H1 (cell line): ENCODE data around the gene DHRS9. TPM values are rescaled to one million over a fixed set of nuclear protein-coding genes. Genes with fewer than 3 reads are reported as not detected.

Experiments
- CTCF ChIA-PET: fragments of 300-600 bp; sonication (Branson Sonifier 250); formaldehyde crosslinking; loops from one replicate; lab custom pipeline; 2021; ENCODE audit not compliant: partially characterized antibody; lab: Charles Lee
- POLR2A ChIA-PET: fragments of 300-600 bp; sonication (Branson Sonifier 250); formaldehyde crosslinking; loops from one replicate; lab custom pipeline; 2021; ENCODE audit warnings: inconsistent platforms; ENCODE audit not compliant: partially characterized antibody; lab: Charles Lee
- DNase-seq, 2 experiments: peaks; one replicate each; pipeline versions ENCODE4 v3.0.0 to v3.0.0-alpha.2; 2010 to 2022; ENCODE audit warnings: low spot score in 2 of 2, low read depth in 1 of 2, mixed read lengths in 1 of 2
- FAIRE-seq: peaks from 2 replicates; lab custom pipeline; 2011; peaks lifted over from hg19 to GRCh38; lab: Jason Lieb, UNC
- H2AFZ ChIP-seq: 2 replicates; pipeline ENCODE4 v1.8.1; 2012; ENCODE audit warnings: low read length, inconsistent platforms
- H2AK5ac ChIP-seq: 2 replicates; pipeline ENCODE4 v1.6.1; 2013; ENCODE audit warnings: low read depth, low read length
- H2BK120ac ChIP-seq: replicated peaks from 2 replicates; pipeline ENCODE3; 2013; ENCODE audit warnings: low read depth, low read length, inconsistent platforms
- H2BK12ac ChIP-seq: 2 replicates; pipeline ENCODE4 v1.6.1; 2013; ENCODE audit warnings: low read depth, low read length
- H2BK15ac ChIP-seq: 2 replicates; pipeline ENCODE4 v1.6.1; 2013; ENCODE audit warnings: low read length
- H2BK20ac ChIP-seq: 2 replicates; pipeline ENCODE4 v1.6.1; 2013; ENCODE audit warnings: low read length
- H2BK5ac ChIP-seq: 2 replicates; pipeline ENCODE4 v1.6.1; 2013; ENCODE audit warnings: low read depth, low read length
- H3K14ac ChIP-seq: 2 replicates; pipeline ENCODE4 v1.6.1; 2013; ENCODE audit warnings: inconsistent platforms; ENCODE audit not compliant: insufficient read length
- H3K18ac ChIP-seq: 2 replicates; pipeline ENCODE4 v1.6.1; 2013; ENCODE audit warnings: low read length; ENCODE audit errors: extremely low read depth
- H3K23ac ChIP-seq: 2 replicates; pipeline ENCODE4 v1.6.1; 2013; ENCODE audit warnings: inconsistent platforms; ENCODE audit not compliant: insufficient read length
- H3K23me2 ChIP-seq: 2 replicates; pipeline ENCODE4 v1.6.1; 2013; ENCODE audit warnings: low read depth, low read length
- H3K27ac ChIP-seq: 2 replicates; pipeline ENCODE4 v1.6.1; 2011; ENCODE audit warnings: low read depth, low read length, inconsistent platforms
- H3K27me3 ChIP-seq, 4 experiments: replicated peaks in 1 of 4; 1 replicate in 1 of 4; 2 replicates in 3 of 4; pipeline versions ENCODE4 v1.6.1 to v1.8.1; 2011 to 2013; ENCODE audit warnings: low read length in 3 of 4, mild to moderate bottlenecking in 3 of 4, inconsistent platforms in 2 of 4, mixed read lengths in 2 of 4, moderate library complexity in 1 of 4; ENCODE audit not compliant: control insufficient read depth in 3 of 4, insufficient read depth in 3 of 4; ENCODE audit errors: extremely low read depth in 1 of 4
- H3K36me3 ChIP-seq, 4 experiments: 2 replicates each; pipeline versions ENCODE4 v1.6.1 to v1.8.1; 2011 to 2013; ENCODE audit warnings: mild to moderate bottlenecking in 4 of 4, low read length in 3 of 4, moderate library complexity in 2 of 4, control low read depth in 1 of 4, inconsistent platforms in 1 of 4; ENCODE audit not compliant: insufficient read depth in 4 of 4, control insufficient read depth in 2 of 4
- H3K4ac ChIP-seq: replicated peaks from 2 replicates; pipeline ENCODE3; 2013; ENCODE audit warnings: low read length, low read depth, mixed read lengths, inconsistent platforms; ENCODE audit not compliant: insufficient read length
- H3K4me1 ChIP-seq, 4 experiments: replicated peaks in 1 of 4; 1 replicate in 1 of 4; 2 replicates in 3 of 4; pipeline versions ENCODE4 v1.6.1 to v1.8.1; 2011 to 2013; ENCODE audit warnings: low read length in 3 of 4, inconsistent platforms in 2 of 4, mixed read lengths in 1 of 4; ENCODE audit not compliant: insufficient read depth in 4 of 4, control insufficient read depth in 3 of 4
- H3K4me2 ChIP-seq, 2 experiments: 2 replicates each; pipeline versions ENCODE4 v1.6.1 to v1.8.1; 2011 to 2013; ENCODE audit warnings: low read depth in 2 of 2, low read length in 2 of 2, control low read depth in 1 of 2, inconsistent platforms in 1 of 2, mild to moderate bottlenecking in 1 of 2; ENCODE audit not compliant: insufficient read depth in 1 of 2
- H3K4me3 ChIP-seq, 4 experiments: fragments of 200-600, 300-600 bp in 1 of 4; sonication (generic), shearing (Covaris generic), sonication (Bioruptor Twin) in 1 of 4; 2 replicates each; pipeline versions ENCODE4 v1.5.1 to v1.8.1; 2011 to 2016; ENCODE audit warnings: low read length in 4 of 4, low read depth in 3 of 4, control low read depth in 2 of 4, inconsistent platforms in 2 of 4, mild to moderate bottlenecking in 2 of 4, mixed read lengths in 1 of 4, moderate library complexity in 1 of 4; ENCODE audit not compliant: insufficient read depth in 2 of 4; ENCODE audit errors: extremely low read depth in 1 of 4
- H3K56ac ChIP-seq: replicated peaks from 2 replicates; pipeline ENCODE3; 2013; ENCODE audit warnings: low read depth, mild to moderate bottlenecking, mixed read lengths, low read length, inconsistent platforms; ENCODE audit not compliant: insufficient read length
- H3K79me1 ChIP-seq: 2 replicates; pipeline ENCODE4 v1.6.1; 2013; ENCODE audit warnings: low read depth, low read length, control low read depth
- H3K79me2 ChIP-seq, 2 experiments: 2 replicates each; pipeline versions ENCODE4 v1.6.1 to v1.8.1; 2012 to 2013; ENCODE audit warnings: low read length in 2 of 2, mild to moderate bottlenecking in 2 of 2, inconsistent platforms in 1 of 2; ENCODE audit not compliant: insufficient read depth in 2 of 2, control insufficient read depth in 1 of 2
- H3K9ac ChIP-seq, 4 experiments: replicated peaks in 1 of 4; 1 replicate in 1 of 4; 2 replicates in 3 of 4; pipeline versions ENCODE4 v1.6.1 to v1.8.1; 2011 to 2013; ENCODE audit warnings: low read depth in 3 of 4, low read length in 3 of 4, control low read depth in 2 of 4, mild to moderate bottlenecking in 2 of 4, moderate library complexity in 2 of 4, inconsistent platforms in 1 of 4; ENCODE audit errors: extremely low read depth in 1 of 4
- H3K9me3 ChIP-seq, 2 experiments: 2 replicates each; pipeline versions ENCODE4 v1.6.1 to v1.8.1; 2012 to 2013; ENCODE audit warnings: mild to moderate bottlenecking in 2 of 2, moderate library complexity in 2 of 2, control low read depth in 1 of 2, inconsistent platforms in 1 of 2, low read depth in 1 of 2, low read length in 1 of 2, mixed read lengths in 1 of 2; ENCODE audit not compliant: insufficient read depth in 2 of 2
- H4K20me1 ChIP-seq, 2 experiments: replicated peaks in 1 of 2; 2 replicates each; pipeline versions ENCODE3 to v1.8.1; 2011 to 2013; ENCODE audit warnings: inconsistent platforms in 2 of 2, low read length in 2 of 2, mild to moderate bottlenecking in 1 of 2; ENCODE audit not compliant: insufficient read depth in 2 of 2, control insufficient read depth in 1 of 2
- H4K5ac ChIP-seq: 2 replicates; pipeline ENCODE4 v1.6.1; 2013; ENCODE audit warnings: low read length, low read depth, mixed read lengths, inconsistent platforms; ENCODE audit not compliant: insufficient read length
- H4K8ac ChIP-seq: 2 replicates; pipeline ENCODE4 v1.8.0; 2013; ENCODE audit warnings: mild to moderate bottlenecking, moderate library complexity, low read length, inconsistent platforms; ENCODE audit not compliant: insufficient read depth; ENCODE audit errors: extremely low read depth
- H4K91ac ChIP-seq: replicated peaks from 2 replicates; pipeline ENCODE3; 2013; ENCODE audit warnings: low read length, mixed read lengths, inconsistent platforms; ENCODE audit not compliant: insufficient read length
- ATF3 ChIP-seq: IDR thresholded peaks from 2 replicates; pipeline ENCODE4 v1.6.1; 2011; ENCODE audit warnings: low read depth, mild to moderate bottlenecking, low read length; ENCODE audit not compliant: insufficient read depth
- BACH1 ChIP-seq: IDR thresholded peaks from 2 replicates; pipeline ENCODE4 v1.6.1; 2012; ENCODE audit warnings: low read length, improper control_type of control experiment
- BRCA1 ChIP-seq: IDR thresholded peaks from 2 replicates; pipeline ENCODE4 v1.6.1; 2012; ENCODE audit warnings: low read depth, low read length, improper control_type of control experiment
- EGR1 ChIP-seq: IDR thresholded peaks from 2 replicates; pipeline ENCODE4 v1.6.1; 2011; ENCODE audit warnings: low read depth, low read length, borderline replicate concordance
- GABPA ChIP-seq: IDR thresholded peaks from 2 replicates; pipeline ENCODE4 v1.6.1; 2011; ENCODE audit warnings: mild to moderate bottlenecking, low read length, moderate library complexity, borderline replicate concordance; ENCODE audit not compliant: insufficient read depth
- JUN ChIP-seq: IDR thresholded peaks from 2 replicates; pipeline ENCODE4 v1.6.1; 2011; ENCODE audit warnings: low read depth, mild to moderate bottlenecking, improper control_type of control experiment, low read length
- KDM4A ChIP-seq: IDR thresholded peaks from one replicate; pipeline ENCODE4 v1.7.1; 2012; ENCODE audit warnings: low read depth, mild to moderate bottlenecking, moderate library complexity, low read length, inconsistent platforms; ENCODE audit not compliant: severe bottlenecking
- SIX5 ChIP-seq: IDR thresholded peaks from 2 replicates; pipeline ENCODE4 v1.6.1; 2011; ENCODE audit warnings: mild to moderate bottlenecking, low read depth, low read length
- SUZ12 ChIP-seq: fragments of 200-600 bp; sonication (generic); IDR thresholded peaks from 2 replicates; pipeline ENCODE4 v1.6.1; 2012; ENCODE audit warnings: mild to moderate bottlenecking, inconsistent platforms, low read length, moderate library complexity, mixed read lengths
- ZNF274 ChIP-seq: IDR thresholded peaks from 2 replicates; pipeline ENCODE4 v1.7.0; 2012; ENCODE audit warnings: low read length, borderline replicate concordance; ENCODE audit errors: extremely low read depth
- WGBS, 2 experiments: shearing (Covaris generic) in 1 of 2; methylation state at CpG; one replicate each; pipeline versions ENCODE4 v1.1.6 to v1.1.7; 2013 to 2015; ENCODE audit warnings: low lambda C conversion rate in 2 of 2, mixed read lengths in 2 of 2, inconsistent platforms in 1 of 2, low coverage in 1 of 2, missing lambda C conversion rate in 1 of 2; ENCODE audit not compliant: insufficient replicate concordance in 2 of 2, insufficient coverage in 1 of 2, insufficient read length in 1 of 2; ENCODE audit errors: extremely low coverage in 1 of 2, missing lambda C conversion rate in 1 of 2; 5-methylcytosine and 5-hydroxymethylcytosine counted together
- polyA plus RNA-seq, 7 experiments: library from polyadenylated mRNA; depleted of rRNA in 3 of 7; stranded (reverse) in 5 of 7; unstranded in 2 of 7; fragments of >200 nt in 5 of 7; fragments of 200-250 nt in 2 of 7; gene quantifications; 1 replicate in 5 of 7; 2 replicates in 1 of 7; 4 replicates in 1 of 7; pipeline versions ENCODE4 v1.2.1 to v1.2.3, GENCODE V29; 2011 to 2013; ENCODE audit warnings: missing spikeins in 2 of 7, mixed read lengths in 2 of 7
- total RNA-seq: library from RNA; stranded (reverse); fragmentation: NEBNext Ultra II Directional; extraction: Animal tissue kit (Norgen Biotek cat#: 25700); gene quantifications from 2 replicates; pipeline ENCODE4 v1.2.1, GENCODE V29; 2021
- TF ChIP-seq, protein P1 (sequence below): IDR thresholded peaks from 2 replicates; pipeline ENCODE4 v1.6.1; 2012; ENCODE audit warnings: low read length, inconsistent platforms

Gene DHRS9
- total and polyA plus RNA-seq, 2 of the 8 experiments (the other 6 are each of a cell fraction or from before 2014, with no cell fraction given): not detected

GRCh38 chr2:169036736-169037440 lies 32.5 kb upstream of the DHRS9 start:
- no peak overlapping the region for H2BK20ac ChIP-seq
- no peak overlapping the region for H3K27ac ChIP-seq
- no peaks in the 10 kb centered on the region for H3K79me1 ChIP-seq
- H4K20me1 ChIP-seq: no peaks in the 10 kb centered on the region
- no peaks in the 10 kb centered on the region for H3K36me3 ChIP-seq
- no peaks in the 10 kb centered on the region for H3K4me1 ChIP-seq
- no peak overlapping the region for H3K4me3 ChIP-seq
- H2BK120ac ChIP-seq: no peak overlapping the region
- no peak overlapping the region for H3K14ac ChIP-seq
- ChIA-PET CTCF (no interaction called here), POLR2A (interaction anchor here (1.6 kb wide), 1 partner anchor 70 kb away, joined by 3 read pairs; no protein-coding TSS in a partner anchor)
- H2BK12ac ChIP-seq: no peak overlapping the region
- H4K8ac ChIP-seq: no peak overlapping the region
- 87% methylated on average over 4 of the region's 4 CpGs; no CpG with 5 or more reads in 1 of the 2 experiments for WGBS, 2 experiments
- no peak for DNase-seq
- no peak overlapping the region for H3K4me2 ChIP-seq
- no peak overlapping the region for H3K23ac ChIP-seq
- no peak overlapping the region for H2BK5ac ChIP-seq
- no peaks in the 10 kb centered on the region for H3K79me2 ChIP-seq
- no peak overlapping the region for H3K4ac ChIP-seq
- H4K5ac ChIP-seq: no peak overlapping the region
- no peak overlapping the region for H2AK5ac ChIP-seq
- H2BK15ac ChIP-seq: no peak overlapping the region
- H3K56ac ChIP-seq: no peak overlapping the region
- H3K18ac ChIP-seq: no peak overlapping the region
- FAIRE-seq: no peak
- no peak overlapping the region for H3K9ac ChIP-seq
- H3K9me3 ChIP-seq: no peaks in the 10 kb centered on the region
- no peaks in the 10 kb centered on the region for H3K27me3 ChIP-seq
- no peak overlapping the region for H2AFZ ChIP-seq
- no peaks in the 10 kb centered on the region; the same call in 1 of the 2 replicates for H3K23me2 ChIP-seq
- no peak overlapping the region for H4K91ac ChIP-seq
- TF ChIP-seq JUN (no peak), GABPA (no peak), ZNF274 (no peak), ATF3 (no peak), SIX5 (no peak), EGR1 (no peak), SUZ12 (no peak), BACH1 (no peak), KDM4A (no peak), BRCA1 (no peak)
- TF ChIP-seq, protein P1, sequence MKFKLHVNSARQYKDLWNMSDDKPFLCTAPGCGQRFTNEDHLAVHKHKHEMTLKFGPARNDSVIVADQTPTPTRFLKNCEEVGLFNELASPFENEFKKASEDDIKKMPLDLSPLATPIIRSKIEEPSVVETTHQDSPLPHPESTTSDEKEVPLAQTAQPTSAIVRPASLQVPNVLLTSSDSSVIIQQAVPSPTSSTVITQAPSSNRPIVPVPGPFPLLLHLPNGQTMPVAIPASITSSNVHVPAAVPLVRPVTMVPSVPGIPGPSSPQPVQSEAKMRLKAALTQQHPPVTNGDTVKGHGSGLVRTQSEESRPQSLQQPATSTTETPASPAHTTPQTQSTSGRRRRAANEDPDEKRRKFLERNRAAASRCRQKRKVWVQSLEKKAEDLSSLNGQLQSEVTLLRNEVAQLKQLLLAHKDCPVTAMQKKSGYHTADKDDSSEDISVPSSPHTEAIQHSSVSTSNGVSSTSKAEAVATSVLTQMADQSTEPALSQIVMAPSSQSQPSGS: no peak
